Measurements from ENCODE around the gene DGAT2. TPM values are rescaled to one million over a fixed set of nuclear protein-coding genes. Genes with fewer than 3 reads are reported as not detected.
A peak's percentile ranks its signal among the peaks of the same experiment; 100 is the strongest.

The DGAT2 gene
- total RNA-seq, result 26.0 TPM

GRCh38 chr11:75768112-75768908 is at the start of gene DGAT2:
Gene DGAT2 (plus strand): TSS chr11:75768778. CDS start chr11:75768992, 214 bp downstream.
- H3K4me1 ChIP-seq, result peaks cover 21% of the 10 kb centered on the region
- no peaks in the 10 kb centered on the region for H3K27me3 ChIP-seq
- no peaks in the 10 kb centered on the region for H3K9me3 ChIP-seq
- no peak for TF ChIP-seq CTCF (IDR thresholded peaks at IDR 0.05)
- TF ChIP-seq POLR2AphosphoS5 (IDR thresholded peaks at IDR 0.05; ENCODE audit: insufficient read depth in 1 of 2, low read depth in 1 of 2), result peak in 1 of 2 donors; percentile 40
- peak within 1 kb of the TSS; percentile 51 for H3K27ac ChIP-seq
- no peaks in the 10 kb centered on the region for H3K36me3 ChIP-seq
- intact Hi-C loops (cut with DNase I), result no loop called here
- DNase-seq (ENCODE audit: extremely low spot score in 2 of 2), result no peak
- H3K4me3 ChIP-seq, result peak within 1 kb of the TSS; percentile 49 to 52

GRCh38 chr11:75719340-75720239 is 49.0 kb upstream of the DGAT2 start:
- Histone ChIP-seq H3K4me1 (no peaks in the 10 kb centered on the region), H3K36me3 (no peaks in the 10 kb centered on the region), H3K27ac (no peak overlapping the region), H3K4me3 (no peak overlapping the region), H3K27me3 (no peaks in the 10 kb centered on the region), H3K9me3 (no peaks in the 10 kb centered on the region)
- TF ChIP-seq CTCF (IDR thresholded peaks at IDR 0.05), result no peak
- intact Hi-C loops (cut with DNase I), result no loop called here
- no peak for DNase-seq (ENCODE audit: extremely low spot score in 2 of 2)

- intact Hi-C loops (cut with DNase I), result no loop called here
- TF ChIP-seq CTCF (IDR thresholded peaks at IDR 0.05) (no peak), POLR2A (IDR thresholded peaks at IDR 0.05) (no peak), POLR2AphosphoS5 (IDR thresholded peaks at IDR 0.05; ENCODE audit: insufficient read depth in 1 of 2, low read depth in 1 of 2) (no peak)
Observed at GRCh38 chr11:75720639-75721038, 47.9 kb upstream of the DGAT2 start.

GRCh38 chr11:75721852-75722668 is 46.5 kb upstream of the DGAT2 start:
- intact Hi-C loops (cut with DNase I), result no loop called here

More at GRCh38 chr11:75720639-75721038, 47.9 kb upstream of the DGAT2 start:
- Histone ChIP-seq H3K9me3 (no peaks in the 10 kb centered on the region), H3K4me1 (no peaks in the 10 kb centered on the region), H3K36me3 (no peaks in the 10 kb centered on the region), H3K27ac (no peak overlapping the region), H3K4me3 (no peak overlapping the region), H3K27me3 (no peaks in the 10 kb centered on the region)
- DNase-seq (ENCODE audit: extremely low spot score in 2 of 2), result no peak

More at GRCh38 chr11:75721852-75722668, 46.5 kb upstream of the DGAT2 start:
- no peaks in the 10 kb centered on the region for H3K4me1 ChIP-seq
- no peak for DNase-seq (ENCODE audit: extremely low spot score in 2 of 2)
- H3K9me3 ChIP-seq, result no peaks in the 10 kb centered on the region
- no peak overlapping the region for H3K4me3 ChIP-seq
- H3K27ac ChIP-seq, result no peak overlapping the region
- H3K36me3 ChIP-seq, result no peaks in the 10 kb centered on the region
- H3K27me3 ChIP-seq, result no peaks in the 10 kb centered on the region
- no peak for TF ChIP-seq POLR2A (IDR thresholded peaks at IDR 0.05)
- no peak for TF ChIP-seq POLR2AphosphoS5 (IDR thresholded peaks at IDR 0.05; ENCODE audit: insufficient read depth in 1 of 2, low read depth in 1 of 2)
- TF ChIP-seq CTCF (IDR thresholded peaks at IDR 0.05), result no peak

Data from vagina (tissue), 2 donors.